Right lobe of liver (tissue), 4 donors: ENCODE measurements around the gene PPM1L.

Source experiments
- POLR2A ChIP-seq: fragments of 450-650 bp; IDR thresholded peaks from one replicate; pipeline ENCODE4 v1.6.1; 2017; ENCODE audit warnings: antibody characterized with exemption, mild to moderate bottlenecking
- TF ChIP-seq, protein P1 (sequence below), 4 donors: fragments of 200-600 bp in 3 of 4; fragments of 450-650 bp in 1 of 4; IDR thresholded peaks; one replicate each; pipeline versions ENCODE4 v1.5.1 to v1.8.0; 2016 to 2022; ENCODE audit warnings: antibody characterized with exemption in 4 of 4, mild to moderate bottlenecking in 2 of 4
- donor health status: DM: no; HTN: no; CAD: no.
- donor health status: DM: no; HTN: no; CAD: no.
- donor health status: DM: no; HTN: yes; CAD: no.

- no peak for TF ChIP-seq POLR2A
- TF ChIP-seq, protein P1, sequence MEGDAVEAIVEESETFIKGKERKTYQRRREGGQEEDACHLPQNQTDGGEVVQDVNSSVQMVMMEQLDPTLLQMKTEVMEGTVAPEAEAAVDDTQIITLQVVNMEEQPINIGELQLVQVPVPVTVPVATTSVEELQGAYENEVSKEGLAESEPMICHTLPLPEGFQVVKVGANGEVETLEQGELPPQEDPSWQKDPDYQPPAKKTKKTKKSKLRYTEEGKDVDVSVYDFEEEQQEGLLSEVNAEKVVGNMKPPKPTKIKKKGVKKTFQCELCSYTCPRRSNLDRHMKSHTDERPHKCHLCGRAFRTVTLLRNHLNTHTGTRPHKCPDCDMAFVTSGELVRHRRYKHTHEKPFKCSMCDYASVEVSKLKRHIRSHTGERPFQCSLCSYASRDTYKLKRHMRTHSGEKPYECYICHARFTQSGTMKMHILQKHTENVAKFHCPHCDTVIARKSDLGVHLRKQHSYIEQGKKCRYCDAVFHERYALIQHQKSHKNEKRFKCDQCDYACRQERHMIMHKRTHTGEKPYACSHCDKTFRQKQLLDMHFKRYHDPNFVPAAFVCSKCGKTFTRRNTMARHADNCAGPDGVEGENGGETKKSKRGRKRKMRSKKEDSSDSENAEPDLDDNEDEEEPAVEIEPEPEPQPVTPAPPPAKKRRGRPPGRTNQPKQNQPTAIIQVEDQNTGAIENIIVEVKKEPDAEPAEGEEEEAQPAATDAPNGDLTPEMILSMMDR (IDR thresholded peaks at IDR 0.05), result no peak
These were observed at the start of gene PPM1L for GRCh38 chr3:160755776-160756304.
